ENCODE results near the gene AKAP9. TPM values are rescaled to one million over a fixed set of nuclear protein-coding genes. Genes with fewer than 3 reads are reported as not detected.
"Not testable (repeated sequence)": the region's sequence is repeated elsewhere in the genome, so short reads cannot be mapped to it uniquely, and the experiment has no call there.

AKAP9 gene
- total RNA-seq, 1 donor from 2014 or later, result 35.1 TPM

DNA sequence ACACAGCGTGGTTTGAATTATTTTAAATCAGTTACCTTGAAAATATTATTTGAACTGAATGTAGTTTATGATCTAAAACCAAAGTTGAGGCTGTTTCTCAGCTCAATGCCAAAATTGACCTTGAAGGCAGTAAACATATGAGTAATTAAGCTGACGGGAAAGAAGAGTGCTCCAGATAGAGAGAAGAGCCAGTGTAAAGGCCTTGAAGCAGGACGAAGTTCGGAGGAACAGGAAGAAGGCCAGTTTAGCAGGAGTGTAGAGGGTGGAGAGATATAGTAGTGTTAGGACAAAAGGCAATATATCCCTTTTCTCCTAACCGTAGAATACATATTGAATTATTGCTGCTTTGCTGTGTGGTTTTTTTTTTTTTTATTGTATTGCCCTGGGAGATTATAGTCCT is 130.4 kb downstream of the AKAP9 start:
- Mint-ChIP-seq H3K9me3 (ENCODE audit: low read depth) (no peaks in the 10 kb centered on the region), H3K27me3 (ENCODE audit: low read depth) (no peaks in the 10 kb centered on the region), H3K4me1 (ENCODE audit: low read depth) (no peaks in the 10 kb centered on the region), H3K27ac (ENCODE audit: unreplicated experiment) (no peak overlapping the region), H3K4me3 (ENCODE audit: unreplicated experiment) (no peak overlapping the region), H3K36me3 (ENCODE audit: low read depth) (peaks cover 31% of the 10 kb centered on the region)
- DNase-seq (ENCODE audit: low spot score), result no peak
- TF ChIP-seq, protein P1, sequence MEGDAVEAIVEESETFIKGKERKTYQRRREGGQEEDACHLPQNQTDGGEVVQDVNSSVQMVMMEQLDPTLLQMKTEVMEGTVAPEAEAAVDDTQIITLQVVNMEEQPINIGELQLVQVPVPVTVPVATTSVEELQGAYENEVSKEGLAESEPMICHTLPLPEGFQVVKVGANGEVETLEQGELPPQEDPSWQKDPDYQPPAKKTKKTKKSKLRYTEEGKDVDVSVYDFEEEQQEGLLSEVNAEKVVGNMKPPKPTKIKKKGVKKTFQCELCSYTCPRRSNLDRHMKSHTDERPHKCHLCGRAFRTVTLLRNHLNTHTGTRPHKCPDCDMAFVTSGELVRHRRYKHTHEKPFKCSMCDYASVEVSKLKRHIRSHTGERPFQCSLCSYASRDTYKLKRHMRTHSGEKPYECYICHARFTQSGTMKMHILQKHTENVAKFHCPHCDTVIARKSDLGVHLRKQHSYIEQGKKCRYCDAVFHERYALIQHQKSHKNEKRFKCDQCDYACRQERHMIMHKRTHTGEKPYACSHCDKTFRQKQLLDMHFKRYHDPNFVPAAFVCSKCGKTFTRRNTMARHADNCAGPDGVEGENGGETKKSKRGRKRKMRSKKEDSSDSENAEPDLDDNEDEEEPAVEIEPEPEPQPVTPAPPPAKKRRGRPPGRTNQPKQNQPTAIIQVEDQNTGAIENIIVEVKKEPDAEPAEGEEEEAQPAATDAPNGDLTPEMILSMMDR (IDR thresholded peaks at IDR 0.05), result no peak

DNA sequence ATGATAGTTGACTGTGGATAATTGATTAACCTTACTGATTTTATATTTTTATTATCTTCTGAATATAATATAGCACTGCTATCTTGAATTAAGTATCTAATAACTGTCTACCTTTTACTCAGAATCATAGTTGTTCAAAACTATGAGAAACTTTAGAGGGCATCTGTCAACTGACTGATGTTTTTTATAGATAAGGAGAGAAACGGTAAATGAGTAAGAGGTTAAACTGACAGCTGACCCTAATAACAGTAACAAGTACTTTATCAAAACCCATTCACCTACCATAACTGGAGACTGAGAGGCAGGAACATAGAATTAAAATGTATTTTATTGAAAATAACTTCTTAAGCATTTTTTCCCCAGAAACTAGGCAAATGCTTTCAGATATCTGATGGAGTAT is 131.5 kb downstream of the AKAP9 start:
- Mint-ChIP-seq H3K4me1 (ENCODE audit: low read depth) (no peaks in the 10 kb centered on the region), H3K27me3 (ENCODE audit: low read depth) (no peaks in the 10 kb centered on the region), H3K4me3 (ENCODE audit: unreplicated experiment) (no peak overlapping the region), H3K27ac (ENCODE audit: unreplicated experiment) (no peak overlapping the region), H3K9me3 (ENCODE audit: low read depth) (no peaks in the 10 kb centered on the region), H3K36me3 (ENCODE audit: low read depth) (peaks cover 27% of the 10 kb centered on the region)
- no peak for DNase-seq (ENCODE audit: low spot score)
- TF ChIP-seq, protein P1 (IDR thresholded peaks at IDR 0.05), result no peak

DNA sequence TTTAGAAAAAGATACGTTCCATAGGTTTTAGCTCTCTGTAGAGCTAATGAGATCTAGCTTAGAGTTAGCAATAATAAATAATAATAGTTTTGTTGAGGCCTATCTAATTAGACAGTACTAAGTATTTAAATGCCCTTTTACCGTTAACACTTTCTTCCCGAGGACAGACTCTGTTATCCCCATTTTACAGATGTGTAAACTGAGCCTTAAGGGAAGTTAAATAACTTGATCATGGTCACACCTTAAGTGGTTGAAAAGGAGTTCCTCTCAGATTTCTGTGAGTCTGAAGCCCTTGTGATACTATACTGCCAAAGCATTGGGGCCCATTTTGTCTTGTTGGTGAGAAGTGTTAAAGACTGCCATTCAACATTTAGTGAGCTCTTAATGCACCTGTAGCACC is 132.0 kb downstream of the AKAP9 start:
- Mint-ChIP-seq H3K4me1 (ENCODE audit: low read depth) (no peaks in the 10 kb centered on the region), H3K36me3 (ENCODE audit: low read depth) (peaks cover 27% of the 10 kb centered on the region), H3K27me3 (ENCODE audit: low read depth) (no peaks in the 10 kb centered on the region), H3K9me3 (ENCODE audit: low read depth) (no peaks in the 10 kb centered on the region), H3K27ac (ENCODE audit: unreplicated experiment) (no peak overlapping the region), H3K4me3 (ENCODE audit: unreplicated experiment) (no peak overlapping the region)
- no peak for DNase-seq (ENCODE audit: low spot score)
- TF ChIP-seq, protein P1 (IDR thresholded peaks at IDR 0.05), result no peak

DNA sequence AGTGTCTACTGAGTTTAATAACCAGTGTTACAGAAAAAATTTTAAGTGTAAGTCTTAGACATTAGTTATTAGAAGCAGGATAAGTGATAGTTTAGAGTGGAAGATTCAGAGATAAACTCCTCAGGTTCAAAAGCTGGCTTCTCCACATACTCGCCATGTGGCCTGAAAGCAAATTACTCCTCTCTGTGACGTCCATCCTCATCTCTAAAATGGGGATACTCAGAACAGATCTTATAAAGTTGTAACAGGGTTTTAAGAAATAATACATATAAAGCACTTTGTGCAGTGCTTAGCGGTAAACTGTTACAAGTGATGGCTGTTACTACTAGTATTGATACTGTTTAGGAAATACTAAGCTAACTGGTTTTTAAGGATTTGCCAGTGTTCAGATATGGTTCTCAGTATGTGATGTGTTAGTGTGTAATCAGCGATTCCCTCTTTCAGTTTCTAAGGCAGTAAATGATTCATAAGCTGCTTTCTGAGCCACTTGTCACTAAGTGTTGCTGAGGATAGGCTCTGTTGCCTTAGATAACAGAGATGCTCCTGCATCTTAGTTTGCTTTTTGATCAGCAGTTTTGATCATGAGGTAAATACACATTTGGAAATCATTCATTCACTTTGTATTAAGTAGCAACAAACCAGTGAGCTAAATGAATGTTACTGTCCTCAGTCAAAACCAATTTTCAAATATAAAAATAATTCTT is 134.9 kb downstream of the AKAP9 start:
- H3K27me3 Mint-ChIP-seq (ENCODE audit: low read depth), result no peaks in the 10 kb centered on the region
- no peak overlapping the region for H3K27ac Mint-ChIP-seq (ENCODE audit: unreplicated experiment)
- H3K4me3 Mint-ChIP-seq (ENCODE audit: unreplicated experiment), result no peak overlapping the region
- DNase-seq (ENCODE audit: low spot score), result no peak
- no peaks in the 10 kb centered on the region for H3K9me3 Mint-ChIP-seq (ENCODE audit: low read depth)
- H3K36me3 Mint-ChIP-seq (ENCODE audit: low read depth), result peaks cover 30% of the 10 kb centered on the region
- TF ChIP-seq, protein P1 (IDR thresholded peaks at IDR 0.05), result no peak
- no peaks in the 10 kb centered on the region for H3K4me1 Mint-ChIP-seq (ENCODE audit: low read depth)

DNA sequence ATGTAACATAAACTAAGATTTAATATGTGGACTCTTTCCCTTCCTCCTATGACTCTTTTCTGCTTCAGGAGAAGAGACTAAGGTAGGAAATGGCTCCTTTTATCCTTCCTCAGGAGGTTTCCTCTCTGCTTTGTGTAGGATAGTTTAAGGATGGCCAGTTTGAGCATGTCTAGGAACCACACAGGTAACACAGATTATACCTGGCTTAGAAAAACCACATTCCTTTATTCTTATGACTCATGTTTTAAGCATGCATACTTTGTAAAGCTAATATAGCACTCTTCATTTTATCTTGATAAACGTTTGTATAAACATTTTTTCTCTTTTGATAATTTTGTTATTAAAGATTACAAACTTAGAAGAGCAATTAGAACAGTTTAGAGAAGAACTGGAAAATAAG is 135.8 kb downstream of the AKAP9 start:
- DNase-seq (ENCODE audit: low spot score), result no peak
- H3K9me3 Mint-ChIP-seq (ENCODE audit: low read depth), result no peaks in the 10 kb centered on the region
- peaks cover 28% of the 10 kb centered on the region for H3K36me3 Mint-ChIP-seq (ENCODE audit: low read depth)
- no peaks in the 10 kb centered on the region for H3K27me3 Mint-ChIP-seq (ENCODE audit: low read depth)
- no peaks in the 10 kb centered on the region for H3K4me1 Mint-ChIP-seq (ENCODE audit: low read depth)
- TF ChIP-seq, protein P1 (IDR thresholded peaks at IDR 0.05), result no peak
- H3K27ac Mint-ChIP-seq (ENCODE audit: unreplicated experiment), result no peak overlapping the region
- H3K4me3 Mint-ChIP-seq (ENCODE audit: unreplicated experiment), result no peak overlapping the region

DNA sequence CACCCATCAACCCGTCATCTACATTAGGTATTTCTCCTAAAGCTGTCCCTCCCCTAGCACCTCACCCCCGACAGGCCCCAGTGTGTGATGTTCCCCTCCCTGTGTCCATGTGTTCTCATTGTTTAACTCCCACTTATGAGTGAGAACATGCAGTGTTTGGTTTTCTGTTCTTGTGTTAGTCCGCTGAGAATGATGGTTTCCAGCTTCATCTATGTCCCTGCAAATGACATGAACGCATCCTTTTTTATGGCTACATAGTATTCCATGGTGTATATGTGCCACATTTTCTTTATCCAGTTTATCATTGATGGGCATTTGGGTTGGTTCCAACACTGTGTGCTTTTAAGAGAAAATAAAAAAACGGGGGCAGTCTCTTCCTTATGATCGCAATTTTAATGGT is 143.3 kb downstream of the AKAP9 start:
- H3K4me3 Mint-ChIP-seq (ENCODE audit: unreplicated experiment), result not testable (repeated sequence)

More for the DNA sequence above, 143.3 kb downstream of the AKAP9 start:
- not testable (repeated sequence) for DNase-seq (ENCODE audit: low spot score); H3K9me3 Mint-ChIP-seq (ENCODE audit: low read depth); H3K27ac Mint-ChIP-seq (ENCODE audit: unreplicated experiment); H3K27me3 Mint-ChIP-seq (ENCODE audit: low read depth); H3K4me1 Mint-ChIP-seq (ENCODE audit: low read depth)
- peaks cover 41% of the 10 kb centered on the region for H3K36me3 Mint-ChIP-seq (ENCODE audit: low read depth)

Measured in chondrocyte (in vitro differentiated cells).